Astrocyte (in vitro differentiated cells and primary cell): ENCODE measurements around the gene DPM1. TPM values are rescaled to one million over a fixed set of nuclear protein-coding genes. Genes with fewer than 3 reads are reported as not detected.
A peak's percentile ranks its signal among the peaks of the same experiment; 100 is the strongest.

Experiments
- DNase-seq: peaks from one replicate; pipeline ENCODE4 v3.0.0-alpha.2; 2010; ENCODE audit warnings: low read depth
- FAIRE-seq: peaks from 2 replicates; lab custom pipeline; 2011; peaks lifted over from hg19 to GRCh38; lab: Jason Lieb, UNC
- H2AFZ ChIP-seq: 2 replicates; pipeline ENCODE4 v1.6.0; 2012; ENCODE audit warnings: low read depth, low read length, inconsistent platforms
- H3K27ac ChIP-seq: 2 replicates; pipeline ENCODE4 v1.5.1; 2011; ENCODE audit warnings: low read depth, low read length, inconsistent platforms
- H3K27me3 ChIP-seq: 2 replicates; pipeline ENCODE4 v1.6.0; 2011; ENCODE audit warnings: low read length, inconsistent platforms; ENCODE audit not compliant: insufficient read depth
- H3K36me3 ChIP-seq: 2 replicates; pipeline ENCODE4 v1.5.1; 2011; ENCODE audit warnings: low read length, inconsistent platforms; ENCODE audit not compliant: insufficient read depth
- H3K4me1 ChIP-seq: 2 replicates; pipeline ENCODE4 v1.5.1; 2011; ENCODE audit warnings: low read length, inconsistent platforms; ENCODE audit not compliant: insufficient read depth
- H3K4me2 ChIP-seq: 2 replicates; pipeline ENCODE4 v1.6.0; 2012; ENCODE audit warnings: low read length, inconsistent platforms
- H3K4me3 ChIP-seq: 2 replicates; pipeline ENCODE4 v1.5.1; 2011; ENCODE audit warnings: low read depth, mild to moderate bottlenecking, low read length, inconsistent platforms; ENCODE audit not compliant: insufficient read depth
- H3K79me2 ChIP-seq: 2 replicates; pipeline ENCODE4 v1.6.0; 2012; ENCODE audit warnings: mild to moderate bottlenecking, low read length, inconsistent platforms; ENCODE audit not compliant: insufficient read depth
- H3K9ac ChIP-seq: 2 replicates; pipeline ENCODE4 v1.6.0; 2012; ENCODE audit warnings: mild to moderate bottlenecking, low read length, inconsistent platforms
- H3K9me3 ChIP-seq: 2 replicates; pipeline ENCODE4 v1.5.1; 2012; ENCODE audit warnings: low read depth, mild to moderate bottlenecking, low read length, inconsistent platforms; ENCODE audit not compliant: insufficient read depth
- H4K20me1 ChIP-seq: 2 replicates; pipeline ENCODE4 v1.6.0; 2012; ENCODE audit warnings: low read length, inconsistent platforms; ENCODE audit not compliant: insufficient read depth
- H3K27ac Mint-ChIP-seq: one replicate; pipeline ENCODE4 v1.8.0; 2021; ENCODE audit warnings: mild to moderate bottlenecking, mixed read lengths; ENCODE audit not compliant: unreplicated experiment
- H3K27me3 Mint-ChIP-seq: one replicate; pipeline ENCODE4 v1.8.0; 2021; ENCODE audit warnings: low read depth, mixed read lengths; ENCODE audit not compliant: unreplicated experiment
- H3K36me3 Mint-ChIP-seq: one replicate; pipeline ENCODE4 v1.8.0; 2021; ENCODE audit warnings: low read depth, mixed read lengths; ENCODE audit not compliant: unreplicated experiment
- H3K4me1 Mint-ChIP-seq: one replicate; pipeline ENCODE4 v1.8.0; 2021; ENCODE audit warnings: low read depth, mixed read lengths; ENCODE audit not compliant: unreplicated experiment
- H3K4me3 Mint-ChIP-seq: one replicate; pipeline ENCODE4 v1.8.0; 2021; ENCODE audit warnings: mild to moderate bottlenecking, moderate library complexity, mixed read lengths; ENCODE audit not compliant: unreplicated experiment
- H3K9me3 Mint-ChIP-seq: one replicate; pipeline ENCODE4 v1.8.0; 2021; ENCODE audit warnings: mild to moderate bottlenecking, mixed read lengths; ENCODE audit not compliant: unreplicated experiment
- CTCF ChIP-seq: IDR thresholded peaks from 2 replicates; pipeline ENCODE4 v1.5.1; 2011; ENCODE audit warnings: low read depth, mild to moderate bottlenecking, inconsistent platforms, low read length, moderate library complexity; ENCODE audit not compliant: insufficient read depth
- EZH2 ChIP-seq: IDR thresholded peaks from 2 replicates; pipeline ENCODE4 v1.6.1; 2012; ENCODE audit warnings: mild to moderate bottlenecking, low read length, inconsistent platforms; ENCODE audit not compliant: insufficient read depth
- total RNA-seq: library from RNA; stranded (reverse); gene quantifications from 2 replicates; pipeline ENCODE4 v1.2.1, GENCODE V29; 2021

DPM1 gene
- total RNA-seq, 1 donor from 2014 or later: 63.4 TPM

DNA sequence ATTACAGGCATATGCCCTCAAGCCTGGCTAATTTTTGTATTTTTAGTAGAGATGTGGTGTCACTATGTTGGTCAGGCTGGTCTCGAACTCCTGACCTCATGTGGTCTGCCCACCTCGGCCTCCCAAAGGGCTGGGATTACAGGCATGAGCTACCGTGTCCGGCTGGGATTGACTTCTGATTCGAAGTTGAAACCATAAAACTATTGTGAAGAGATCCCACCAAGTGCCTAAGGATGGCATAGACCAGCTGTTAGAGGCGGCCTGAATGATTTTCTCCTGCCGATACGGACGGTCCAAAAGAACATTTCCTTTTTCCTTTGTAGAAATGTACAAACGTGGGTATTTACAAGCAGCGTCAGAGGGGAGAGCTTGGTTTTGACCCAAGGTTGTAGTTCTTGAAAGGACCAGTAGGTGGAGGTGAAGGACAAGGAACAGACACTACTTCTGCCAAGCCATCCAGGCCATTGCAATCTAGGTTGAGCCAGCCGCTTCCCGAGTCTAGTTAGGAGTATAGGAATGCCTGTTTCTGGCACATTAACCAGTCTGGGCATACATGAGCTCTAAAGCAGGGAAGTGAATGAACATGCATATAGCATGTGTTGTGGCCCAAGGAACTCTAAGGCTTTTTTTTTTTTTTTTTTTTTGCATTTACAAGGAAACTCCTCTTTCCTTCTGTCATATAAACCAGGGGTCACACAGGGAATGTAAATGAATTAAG is 29.3 kb upstream of the DPM1 start:
- DNase-seq: peak; percentile 65
- Histone ChIP-seq H3K4me3 (no peak overlapping the region), H3K9me3 (no peaks in the 10 kb centered on the region), H4K20me1 (no peaks in the 10 kb centered on the region), H3K4me1 (peaks cover 6% of the 10 kb centered on the region), H3K79me2 (no peaks in the 10 kb centered on the region), H3K27me3 (no peaks in the 10 kb centered on the region), H3K36me3 (no peaks in the 10 kb centered on the region), H2AFZ (peak overlapping the region; percentile 74), H3K9ac (peak overlapping the region; percentile 72), H3K27ac (peak overlapping the region; percentile 8), H3K4me2 (peak overlapping the region; percentile 40)
- H3K4me3 Mint-ChIP-seq: no peak overlapping the region
- H3K36me3 Mint-ChIP-seq: no peaks in the 10 kb centered on the region
- peaks cover 14% of the 10 kb centered on the region for H3K4me1 Mint-ChIP-seq
- no peak for FAIRE-seq
- H3K27ac Mint-ChIP-seq: peak overlapping the region; percentile 58
- no peak for TF ChIP-seq EZH2
- TF ChIP-seq CTCF: peak; percentile 91
- H3K9me3 Mint-ChIP-seq: no peaks in the 10 kb centered on the region
- no peaks in the 10 kb centered on the region for H3K27me3 Mint-ChIP-seq

- Histone ChIP-seq H3K4me3 (no peak overlapping the region), H3K79me2 (no peaks in the 10 kb centered on the region), H4K20me1 (no peaks in the 10 kb centered on the region), H3K27ac (no peak overlapping the region), H2AFZ (no peak overlapping the region), H3K36me3 (no peaks in the 10 kb centered on the region), H3K9ac (no peak overlapping the region), H3K27me3 (no peaks in the 10 kb centered on the region), H3K4me2 (no peak overlapping the region), H3K4me1 (peaks cover 28% of the 10 kb centered on the region), H3K9me3 (no peaks in the 10 kb centered on the region)
- Mint-ChIP-seq H3K27ac (no peak overlapping the region), H3K27me3 (no peaks in the 10 kb centered on the region), H3K36me3 (no peaks in the 10 kb centered on the region), H3K4me3 (no peak overlapping the region), H3K4me1 (peaks cover 28% of the 10 kb centered on the region), H3K9me3 (no peaks in the 10 kb centered on the region)
- DNase-seq: no peak
- FAIRE-seq: no peak
- no peak for TF ChIP-seq EZH2
- no peak for TF ChIP-seq CTCF
Observed at GRCh38 chr20:50983321-50983720, 25.0 kb upstream of the DPM1 start.

GRCh38 chr20:50982363-50982762 is 24.0 kb upstream of the DPM1 start:
- H4K20me1 ChIP-seq: no peaks in the 10 kb centered on the region
- H3K4me3 ChIP-seq: no peak overlapping the region
- H3K9me3 ChIP-seq: no peaks in the 10 kb centered on the region
- DNase-seq (peak; percentile 61), FAIRE-seq (no peak)
- no peak overlapping the region for H3K4me2 ChIP-seq
- H3K9ac ChIP-seq: peak overlapping the region; percentile 79
- Mint-ChIP-seq H3K27me3 (no peaks in the 10 kb centered on the region), H3K4me3 (no peak overlapping the region), H3K9me3 (no peaks in the 10 kb centered on the region), H3K27ac (peak overlapping the region; percentile 15), H3K36me3 (peaks cover 2% of the 10 kb centered on the region), H3K4me1 (peaks cover 25% of the 10 kb centered on the region)
- H3K27ac ChIP-seq: no peak overlapping the region
- H3K79me2 ChIP-seq: no peaks in the 10 kb centered on the region
- H3K36me3 ChIP-seq: no peaks in the 10 kb centered on the region
- no peak overlapping the region for H2AFZ ChIP-seq
- no peaks in the 10 kb centered on the region for H3K27me3 ChIP-seq
- peaks cover 28% of the 10 kb centered on the region for H3K4me1 ChIP-seq
- TF ChIP-seq CTCF (no peak), EZH2 (no peak)
